ENCODE data around the gene TRMT1.

The TRMT1 gene

DNA sequence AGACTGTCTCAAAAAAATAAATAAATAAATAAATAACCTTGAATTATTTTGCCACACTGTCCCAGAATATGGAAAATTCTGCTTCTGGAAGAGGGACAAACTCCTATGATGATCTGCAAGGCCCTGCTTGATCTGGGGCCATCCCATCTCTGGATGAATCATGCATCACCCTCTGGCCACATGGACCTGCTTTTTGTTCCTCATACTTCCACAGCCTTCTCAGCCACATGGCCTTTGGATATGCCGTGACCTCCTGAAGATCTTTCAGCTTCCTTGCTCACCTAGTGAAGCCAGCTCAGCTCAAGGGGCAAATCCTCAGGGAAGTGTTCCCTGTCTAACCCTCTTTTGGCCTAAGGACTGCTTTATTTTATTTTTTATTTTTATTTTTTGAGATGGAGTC is 44.0 kb upstream of the TRMT1 start:
- TF ChIP-seq, protein P1, sequence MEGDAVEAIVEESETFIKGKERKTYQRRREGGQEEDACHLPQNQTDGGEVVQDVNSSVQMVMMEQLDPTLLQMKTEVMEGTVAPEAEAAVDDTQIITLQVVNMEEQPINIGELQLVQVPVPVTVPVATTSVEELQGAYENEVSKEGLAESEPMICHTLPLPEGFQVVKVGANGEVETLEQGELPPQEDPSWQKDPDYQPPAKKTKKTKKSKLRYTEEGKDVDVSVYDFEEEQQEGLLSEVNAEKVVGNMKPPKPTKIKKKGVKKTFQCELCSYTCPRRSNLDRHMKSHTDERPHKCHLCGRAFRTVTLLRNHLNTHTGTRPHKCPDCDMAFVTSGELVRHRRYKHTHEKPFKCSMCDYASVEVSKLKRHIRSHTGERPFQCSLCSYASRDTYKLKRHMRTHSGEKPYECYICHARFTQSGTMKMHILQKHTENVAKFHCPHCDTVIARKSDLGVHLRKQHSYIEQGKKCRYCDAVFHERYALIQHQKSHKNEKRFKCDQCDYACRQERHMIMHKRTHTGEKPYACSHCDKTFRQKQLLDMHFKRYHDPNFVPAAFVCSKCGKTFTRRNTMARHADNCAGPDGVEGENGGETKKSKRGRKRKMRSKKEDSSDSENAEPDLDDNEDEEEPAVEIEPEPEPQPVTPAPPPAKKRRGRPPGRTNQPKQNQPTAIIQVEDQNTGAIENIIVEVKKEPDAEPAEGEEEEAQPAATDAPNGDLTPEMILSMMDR (IDR thresholded peaks at IDR 0.05; ENCODE audit: low read depth, low read length), result no peak
- no peak for DNase-seq (ENCODE audit: extremely low read depth, low read depth)

DNA sequence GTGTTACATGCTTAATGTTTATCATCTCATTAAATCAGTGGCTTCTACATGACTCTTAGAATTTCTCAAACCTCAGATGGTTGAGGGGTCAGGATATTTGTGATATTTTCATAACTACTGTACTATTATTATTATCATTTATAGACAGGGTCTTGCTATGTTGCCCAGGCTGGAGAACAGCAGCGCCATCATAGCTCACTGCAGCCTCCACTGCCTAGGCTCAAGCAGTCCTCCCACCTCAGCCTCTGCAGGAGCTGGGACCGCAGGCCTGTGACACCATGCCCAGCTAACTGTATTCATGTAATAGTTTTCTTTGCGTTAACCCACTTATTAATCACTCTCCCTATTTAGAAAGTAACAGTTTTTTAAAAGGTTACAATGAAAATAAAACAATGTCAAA is 43.2 kb upstream of the TRMT1 start:
- DNase-seq (ENCODE audit: extremely low read depth, low read depth), result no peak
- TF ChIP-seq, protein P1 (IDR thresholded peaks at IDR 0.05; ENCODE audit: low read depth, low read length), result no peak

DNA sequence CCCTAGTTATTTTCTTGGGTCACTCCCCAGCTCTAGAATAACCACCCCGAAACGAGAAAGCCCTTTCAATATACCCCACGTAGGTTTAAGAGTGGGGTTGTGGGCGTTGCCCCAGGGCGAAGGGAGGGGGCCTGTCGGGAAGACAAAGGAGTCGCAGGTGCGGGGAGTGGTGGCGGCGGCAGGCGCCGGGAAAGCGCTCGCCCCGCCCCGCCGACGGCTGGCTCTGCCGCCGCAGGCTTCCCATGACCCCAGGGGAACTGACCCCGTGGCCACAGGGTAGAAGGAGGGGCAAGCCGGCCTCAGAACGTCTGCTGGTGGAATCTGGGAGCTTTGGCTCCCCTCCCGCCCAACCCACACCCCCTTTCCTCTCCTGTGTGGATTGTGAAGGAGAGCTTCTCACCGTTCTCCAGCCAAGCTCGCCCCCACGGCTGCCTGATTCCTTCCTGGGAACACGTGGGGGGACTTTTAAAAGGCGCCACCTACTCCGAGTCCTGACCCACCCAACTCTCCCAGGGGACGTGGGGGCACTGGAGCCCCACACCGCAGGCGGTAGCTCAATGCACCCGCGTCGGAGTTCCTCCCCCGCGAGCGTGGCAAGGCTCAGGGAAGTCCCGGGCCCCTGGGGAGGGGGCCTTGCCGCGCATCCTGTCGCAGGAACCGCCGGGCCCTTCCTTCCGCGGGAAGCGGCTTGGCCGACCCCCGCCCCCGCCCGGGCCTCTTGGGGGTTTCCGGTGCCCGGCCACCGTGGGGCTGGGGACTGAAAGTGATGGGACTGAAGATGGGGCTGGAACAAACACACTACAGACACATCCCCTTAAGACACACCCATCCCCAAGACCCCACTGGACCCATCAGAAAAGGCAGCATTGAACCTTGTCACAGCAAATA is 39.2 kb upstream of the TRMT1 start:
- TF ChIP-seq, protein P1 (IDR thresholded peaks at IDR 0.05; ENCODE audit: low read depth, low read length), result no peak
- DNase-seq (ENCODE audit: extremely low read depth, low read depth), result peak; percentile 54

DNA sequence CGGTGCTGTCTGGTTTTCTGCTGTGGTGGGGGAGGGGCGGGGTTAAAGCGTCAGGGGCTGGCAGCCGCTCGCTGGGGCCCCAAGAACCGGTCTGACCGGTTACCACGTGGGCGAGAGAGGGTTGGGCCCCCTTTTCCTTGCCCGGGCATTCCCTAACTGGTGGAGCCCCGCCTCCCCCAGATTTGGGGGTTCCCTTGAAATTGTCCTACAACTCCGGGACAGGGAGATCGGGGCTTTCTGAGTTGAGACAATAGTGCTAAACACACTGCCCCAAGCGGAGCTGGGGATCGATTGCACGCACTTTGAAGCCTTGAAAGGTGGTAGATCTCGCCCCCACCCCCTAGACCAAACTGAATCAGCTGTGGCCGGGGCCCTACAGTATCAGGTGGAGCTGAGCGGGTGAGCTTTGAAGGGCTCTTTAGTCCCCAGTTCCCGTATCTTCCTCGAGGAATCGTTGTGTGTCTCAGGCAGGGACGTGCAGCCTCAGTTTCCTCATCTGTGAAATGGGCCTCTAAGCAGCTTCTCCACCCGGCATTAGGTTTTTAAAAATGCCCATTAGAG is 38.5 kb upstream of the TRMT1 start:
- TF ChIP-seq, protein P1 (IDR thresholded peaks at IDR 0.05; ENCODE audit: low read depth, low read length), result peak; percentile 14
- DNase-seq (ENCODE audit: extremely low read depth, low read depth), result no peak

DNA sequence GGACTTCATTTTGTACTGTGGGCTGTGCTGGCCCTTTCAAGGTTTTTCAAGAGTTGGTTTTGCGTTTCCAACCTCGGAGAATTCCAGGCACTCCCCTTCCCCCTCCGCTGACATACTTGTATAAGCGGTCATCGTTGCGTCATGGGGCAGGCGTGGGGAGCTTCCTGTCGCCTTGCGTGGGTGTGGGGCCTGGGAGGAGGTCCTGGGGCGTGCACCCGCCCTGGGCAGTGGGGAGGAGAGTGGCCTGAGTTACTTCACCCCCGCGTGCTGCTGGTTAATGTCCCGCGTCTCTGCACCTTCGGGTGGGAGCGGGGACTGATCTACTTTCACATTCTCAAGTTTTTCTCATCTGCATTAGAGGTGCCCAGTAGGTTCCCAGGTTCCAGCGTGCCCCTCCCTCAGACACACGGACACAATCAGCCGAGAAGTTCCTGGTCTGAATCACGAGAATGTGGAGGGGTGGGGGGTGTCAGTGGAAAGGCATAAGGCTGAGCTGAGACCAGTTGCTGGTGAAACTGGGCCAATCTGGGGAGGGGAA is 37.8 kb upstream of the TRMT1 start:
- TF ChIP-seq, protein P1 (IDR thresholded peaks at IDR 0.05; ENCODE audit: low read depth, low read length), result no peak

DNA sequence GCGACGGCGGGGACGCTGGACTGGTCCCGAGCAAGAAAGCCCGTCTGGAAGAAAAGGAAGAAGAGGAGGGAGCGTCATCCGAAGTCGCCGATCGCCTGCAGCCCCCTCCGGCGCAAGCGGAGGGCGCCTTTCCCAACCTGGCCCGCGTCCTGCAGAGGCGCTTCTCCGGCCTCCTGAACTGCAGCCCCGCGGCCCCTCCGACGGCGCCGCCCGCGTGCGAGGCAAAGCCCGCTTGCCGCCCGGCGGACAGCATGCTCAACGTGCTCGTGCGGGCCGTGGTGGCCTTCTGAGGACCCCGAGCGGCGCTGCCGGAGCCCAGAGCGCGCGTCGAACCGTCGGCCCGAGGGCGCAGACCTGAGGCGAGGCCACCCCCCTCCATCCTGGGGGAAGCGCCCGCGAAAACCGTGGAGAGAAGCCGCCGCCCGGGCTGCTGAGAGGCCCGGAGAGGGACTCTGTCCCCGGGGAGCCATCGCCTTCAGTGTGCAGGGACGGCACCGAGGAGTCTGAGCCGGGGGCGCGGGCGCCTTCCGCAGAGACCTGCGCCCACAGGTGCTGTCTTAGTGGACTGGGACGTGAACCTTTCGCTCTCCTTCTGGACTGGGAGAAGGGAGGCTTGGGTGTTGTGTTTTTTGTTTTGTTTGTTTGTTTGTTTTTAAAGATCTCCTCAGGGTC is 37.2 kb upstream of the TRMT1 start:
- DNase-seq (ENCODE audit: extremely low read depth, low read depth), result no peak
- TF ChIP-seq, protein P1 (IDR thresholded peaks at IDR 0.05; ENCODE audit: low read depth, low read length), result no peak

More for the DNA sequence above, 37.8 kb upstream of the TRMT1 start:
- peak; percentile 90 for DNase-seq (ENCODE audit: extremely low read depth, low read depth)
